IMR-90 (cell line): Measurements from ENCODE around the gene ABHD10. TPM values are rescaled to one million over a fixed set of nuclear protein-coding genes. Genes with fewer than 3 reads are reported as not detected.

ENCODE experiments used
- ATAC-seq: fragments of 200-7000 bp; cut with Tn5 transposase; 2 replicates; pipeline ENCODE4 v1.9.1; 2020; ENCODE audit warnings: low read depth, mild to moderate bottlenecking, moderate library complexity
- BruUV-seq: library from RNA; stranded (reverse); fragments of 400-500 nt; replicated peaks from 2 replicates; lab custom pipeline; 2021; lab: Mats Ljungman, UMichigan
- CTCF ChIA-PET: fragments of 300-600 bp; formaldehyde crosslinking; extraction: SDS; loops from one replicate; lab custom pipeline; 2021; ENCODE audit warnings: antibody characterized with exemption; lab: Yijun Ruan, JAX
- POLR2A ChIA-PET: fragments of 300-600 bp; sonication (Branson Sonifier 250); formaldehyde crosslinking; loops from one replicate; lab custom pipeline; 2022; ENCODE audit warnings: antibody characterized with exemption; ENCODE audit not compliant: unreplicated experiment; lab: Charles Lee
- DNase-seq: peaks from one replicate; pipeline ENCODE4 v3.0.0; 2013
- H2AFZ ChIP-seq: replicated peaks from 2 replicates; pipeline ENCODE3; 2013; ENCODE audit warnings: low read length, mild to moderate bottlenecking; ENCODE audit not compliant: poor library complexity
- H2AK5ac ChIP-seq: 2 replicates; pipeline ENCODE4 v1.6.1; 2013; ENCODE audit warnings: low read depth, low read length, inconsistent platforms
- H2AK9ac ChIP-seq: replicated peaks from 2 replicates; pipeline ENCODE3; 2013; ENCODE audit warnings: mild to moderate bottlenecking, low read depth, low read length, moderate library complexity; ENCODE audit not compliant: poor library complexity
- H2BK120ac ChIP-seq: 2 replicates; pipeline ENCODE4 v1.6.1; 2013; ENCODE audit warnings: low read depth, low read length, inconsistent platforms
- H2BK15ac ChIP-seq: 3 replicates; pipeline ENCODE4 v1.6.1; 2013; ENCODE audit warnings: low read depth, low read length, inconsistent platforms
- H2BK20ac ChIP-seq: 2 replicates; pipeline ENCODE4 v1.6.1; 2013; ENCODE audit warnings: low read depth, mild to moderate bottlenecking, inconsistent platforms, low read length, moderate library complexity
- H2BK5ac ChIP-seq: 2 replicates; pipeline ENCODE4 v1.6.1; 2013; ENCODE audit warnings: mild to moderate bottlenecking, low read depth, low read length, inconsistent platforms; ENCODE audit not compliant: poor library complexity, severe bottlenecking
- H3K14ac ChIP-seq: replicated peaks from 2 replicates; pipeline ENCODE4 v1.6.1; 2013; ENCODE audit warnings: low read depth, low read length, inconsistent platforms
- H3K18ac ChIP-seq: 2 replicates; pipeline ENCODE4 v1.6.1; 2013; ENCODE audit warnings: low read depth, low read length, control low read depth
- H3K23ac ChIP-seq: 2 replicates; pipeline ENCODE4 v1.6.1; 2013; ENCODE audit warnings: low read depth, low read length, inconsistent platforms
- H3K27ac ChIP-seq: 2 replicates; pipeline ENCODE4 v1.5.1; 2013; ENCODE audit warnings: mild to moderate bottlenecking, control low read depth, low read length; ENCODE audit not compliant: insufficient read depth
- H3K27me3 ChIP-seq: 2 replicates; pipeline ENCODE4 v1.6.1; 2013; ENCODE audit warnings: low read length; ENCODE audit not compliant: control insufficient read depth, insufficient read depth
- H3K36me3 ChIP-seq: 2 replicates; pipeline ENCODE4 v1.6.1; 2013; ENCODE audit warnings: low read length, mixed read lengths; ENCODE audit not compliant: control insufficient read depth, insufficient read depth
- H3K4ac ChIP-seq: 2 replicates; pipeline ENCODE4 v1.6.1; 2013; ENCODE audit warnings: low read depth, low read length, inconsistent platforms
- H3K4me1 ChIP-seq: 2 replicates; pipeline ENCODE4 v1.6.1; 2013; ENCODE audit warnings: low read length, mixed read lengths; ENCODE audit not compliant: control insufficient read depth, insufficient read depth
- H3K4me2 ChIP-seq: 2 replicates; pipeline ENCODE4 v1.6.1; 2013; ENCODE audit warnings: low read depth, mild to moderate bottlenecking, control low read depth, low read length, moderate library complexity
- H3K4me3 ChIP-seq: 2 replicates; pipeline ENCODE4 v1.5.1; 2013; ENCODE audit warnings: low read depth, mild to moderate bottlenecking, control low read depth, low read length, moderate library complexity; ENCODE audit not compliant: insufficient read depth
- H3K56ac ChIP-seq: 2 replicates; pipeline ENCODE4 v1.6.1; 2013; ENCODE audit warnings: low read length, inconsistent platforms; ENCODE audit not compliant: insufficient read depth; ENCODE audit errors: extremely low read depth
- H3K79me1 ChIP-seq, 2 experiments: 2 replicates each; pipeline ENCODE4 v1.6.1; 2013; ENCODE audit warnings: low read length in 2 of 2, inconsistent platforms in 1 of 2, low read depth in 1 of 2
- H3K9ac ChIP-seq: 2 replicates; pipeline ENCODE4 v1.6.1; 2013; ENCODE audit warnings: low read depth, low read length, control low read depth
- H3K9me1 ChIP-seq: 2 replicates; pipeline ENCODE4 v1.6.1; 2013; ENCODE audit warnings: low read length, inconsistent platforms; ENCODE audit not compliant: insufficient read depth
- H3K9me3 ChIP-seq: 2 replicates; pipeline ENCODE4 v1.6.1; 2013; ENCODE audit warnings: low read length; ENCODE audit not compliant: control insufficient read depth, insufficient read depth
- H4K20me1 ChIP-seq: 2 replicates; pipeline ENCODE4 v1.6.1; 2013; ENCODE audit warnings: low read length, inconsistent platforms; ENCODE audit not compliant: insufficient read depth
- H4K5ac ChIP-seq: 2 replicates; pipeline ENCODE4 v1.6.1; 2013; ENCODE audit warnings: mild to moderate bottlenecking, low read depth, low read length, control low read depth
- H4K8ac ChIP-seq, 2 experiments: 2 replicates each; pipeline ENCODE4 v1.6.1; 2013; ENCODE audit warnings: low read depth in 2 of 2, low read length in 2 of 2, control low read depth in 1 of 2, inconsistent platforms in 1 of 2
- H4K91ac ChIP-seq: 2 replicates; pipeline ENCODE4 v1.6.1; 2013; ENCODE audit warnings: low read depth, low read length, inconsistent platforms; ENCODE audit not compliant: insufficient read depth
- CEBPB ChIP-seq: IDR thresholded peaks from 2 replicates; pipeline ENCODE4 v1.6.1; 2012; ENCODE audit warnings: low read depth, low read length, improper control_type of control experiment
- FOS ChIP-seq: fragments of 150-350 bp; IDR thresholded peaks from 2 replicates; pipeline ENCODE4 v1.6.1; 2016; ENCODE audit warnings: low read depth, low read length
- MAFK ChIP-seq: IDR thresholded peaks from 2 replicates; pipeline ENCODE4 v1.6.1; 2012; ENCODE audit warnings: low read depth, low read length, improper control_type of control experiment
- MXI1 ChIP-seq: IDR thresholded peaks from 2 replicates; pipeline ENCODE4 v1.6.1; 2012; ENCODE audit warnings: low read depth, mild to moderate bottlenecking, low read length, moderate library complexity, borderline replicate concordance
- SMC3 ChIP-seq: fragments of 150-350 bp; IDR thresholded peaks from 2 replicates; pipeline ENCODE4 v1.6.1; 2016; ENCODE audit warnings: low read depth, mild to moderate bottlenecking, antibody characterized with exemption, low read length, moderate library complexity
- dilution Hi-C: fragments of 300-500 bp; cut with HindIII; formaldehyde crosslinking; loops from one replicate; pipeline ENCODE4 v1.14.3; 2018; ENCODE audit warnings: low sequenced_read_pairs; ENCODE audit not compliant: unreplicated experiment
- in situ Hi-C: fragments of 300-500 bp; cut with MboI; formaldehyde crosslinking; loops from 3 replicates; pipeline ENCODE4 v1.14.3; 2019; ENCODE audit warnings: low sequenced_read_pairs, inconsistent platforms, mixed read lengths
- intact Hi-C: fragments of 100-400 bp; cut with micrococcal nuclease; formaldehyde crosslinking; loops from 2 replicates; pipeline ENCODE4 v1.10.0; 2022
- polyA plus RNA-seq, 3 experiments: library from polyadenylated mRNA; depleted of rRNA; stranded (reverse); fragments of >200 nt; gene quantifications; 2 replicates each; pipeline ENCODE4 v1.2.3, GENCODE V29; 2012; ENCODE audit warnings: low replicate concordance in 1 of 3
- total RNA-seq: library from RNA; depleted of rRNA; stranded (reverse); fragments of >200 nt; gene quantifications from 2 replicates; pipeline ENCODE4 v1.2.3, GENCODE V29; 2012

ABHD10 gene
- total and polyA plus RNA-seq, 2 of the 4 experiments (the other 2 are of a cell fraction): 24.7 to 57.2 TPM

GRCh38 chr3:111936191-111936841 is 42.5 kb upstream of the ABHD10 start:
- H3K9me3 ChIP-seq: no peaks in the 10 kb centered on the region
- H2BK5ac ChIP-seq: peak overlapping the region; percentile 97
- no peak overlapping the region for H2AFZ ChIP-seq
- peak overlapping the region; percentile 97 for H2BK20ac ChIP-seq
- H3K4me2 ChIP-seq: peak overlapping the region; percentile 68; the same call in 1 of the 2 replicates
- H2AK5ac ChIP-seq: no peak overlapping the region
- H4K20me1 ChIP-seq: no peaks in the 10 kb centered on the region
- dilution Hi-C loops: no loop called here
- H3K4me3 ChIP-seq: no peak overlapping the region
- intact Hi-C loops: loop anchor here (5.0 kb wide), 1 partner anchor 34 kb away; no protein-coding TSS in a partner anchor
- no peaks in the 10 kb centered on the region; a peak in 1 of 4 replicates for H3K79me1 ChIP-seq
- no peak overlapping the region for H4K91ac ChIP-seq
- peak overlapping the region; percentile 99; the same call in 1 of the 2 replicates for H3K27ac ChIP-seq
- H3K27me3 ChIP-seq: no peaks in the 10 kb centered on the region
- peak overlapping the region; percentile 94 for H3K56ac ChIP-seq
- peaks cover 10% of the 10 kb centered on the region for H3K36me3 ChIP-seq
- peak overlapping the region; percentile 97; the same call in 1 of the 2 replicates for H3K14ac ChIP-seq
- ChIA-PET CTCF (no interaction called here), POLR2A (interaction anchor here (0.5 kb wide), 1 partner anchor 1763 kb away, joined by 15 read pairs; no protein-coding TSS in a partner anchor)
- TF ChIP-seq MXI1 (no peak), CEBPB (peak; percentile 57; the same call in 1 of the 2 replicates), SMC3 (no peak), FOS (peak; percentile 39; the same call in 1 of the 2 replicates), MAFK (peak; percentile 41)
- H3K4me1 ChIP-seq: peaks cover 12% of the 10 kb centered on the region
- peak; percentile 90 for ATAC-seq
- in situ Hi-C loops: no loop called here
- H3K23ac ChIP-seq: peak overlapping the region; percentile 93; the same call in 1 of the 2 replicates
- H4K5ac ChIP-seq: no peak overlapping the region
- no TSS peak for BruUV-seq
- H3K18ac ChIP-seq: peak overlapping the region; percentile 60
- peak overlapping the region; percentile 99 for H2BK120ac ChIP-seq
- peak overlapping the region; percentile 97; the same call in 1 of the 2 replicates for H3K4ac ChIP-seq
- H4K8ac ChIP-seq: peak overlapping the region; percentile 92 to 98; a peak in 3 of 4 replicates
- H3K9me1 ChIP-seq: peaks cover 9% of the 10 kb centered on the region; the same call in 1 of the 2 replicates
- H3K9ac ChIP-seq: no peak overlapping the region
- peak; percentile 84 for DNase-seq
- peak overlapping the region; percentile 98; the same call in 1 of the 3 replicates for H2BK15ac ChIP-seq
- H2AK9ac ChIP-seq: no peak overlapping the region
